Activated CD8-positive, alpha-beta memory T cell treated with anti-CD3 and anti-CD28 coated beads, Interleukin-2, amount 50 U/mL, for 48 hours (primary cell): ENCODE measurements around the gene ADAMTS7.
"Not testable (repeated sequence)": the region's sequence is repeated elsewhere in the genome, so short reads cannot be mapped to it uniquely, and the experiment has no call there.

Experiments
- DNase-seq: peaks from one replicate; pipeline ENCODE4 v3.0.0-alpha.2; 2020

The ADAMTS7 gene

DNA sequence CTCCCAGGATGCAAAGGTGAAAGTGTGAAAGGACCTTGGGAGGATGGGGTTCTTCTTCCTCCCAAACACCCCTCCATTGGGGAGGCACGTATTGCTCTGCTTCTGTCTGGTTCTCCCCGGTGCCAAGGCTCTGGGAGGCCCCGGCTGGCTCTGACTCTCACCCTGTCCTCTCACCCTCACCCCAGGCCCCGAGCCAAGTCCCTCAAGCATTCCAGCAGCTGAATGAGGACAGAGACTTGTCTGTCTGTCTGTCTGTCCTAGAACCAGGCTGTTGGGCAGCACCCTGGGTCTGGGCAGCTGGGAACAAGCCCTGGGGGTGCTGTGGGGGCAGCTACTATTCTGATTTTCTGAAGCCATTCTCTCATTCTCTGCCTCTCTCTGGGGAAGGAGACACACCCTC is 29.9 kb downstream of the ADAMTS7 start:
- DNase-seq, result not testable (repeated sequence)

DNA sequence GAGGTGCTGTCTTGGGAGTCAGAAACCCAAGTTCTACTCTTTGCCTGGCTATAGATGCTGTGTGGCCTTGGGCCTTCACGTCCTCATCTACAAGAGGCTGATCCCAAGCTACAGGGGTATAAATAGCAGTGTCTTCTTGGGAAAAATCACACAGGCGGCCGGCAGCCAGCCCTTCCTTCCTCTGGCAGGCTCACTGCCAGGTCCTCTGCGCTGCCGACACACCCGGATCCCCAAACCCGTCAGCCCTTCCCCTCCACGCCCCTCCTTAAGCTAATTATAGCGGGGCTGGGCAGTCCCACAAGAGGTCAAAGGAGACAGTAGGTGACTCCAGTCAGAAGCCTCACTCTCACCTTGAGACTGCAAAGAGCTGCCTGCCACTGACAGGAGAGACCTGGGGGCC is 31.3 kb downstream of the ADAMTS7 start:
- not testable (repeated sequence) for DNase-seq

DNA sequence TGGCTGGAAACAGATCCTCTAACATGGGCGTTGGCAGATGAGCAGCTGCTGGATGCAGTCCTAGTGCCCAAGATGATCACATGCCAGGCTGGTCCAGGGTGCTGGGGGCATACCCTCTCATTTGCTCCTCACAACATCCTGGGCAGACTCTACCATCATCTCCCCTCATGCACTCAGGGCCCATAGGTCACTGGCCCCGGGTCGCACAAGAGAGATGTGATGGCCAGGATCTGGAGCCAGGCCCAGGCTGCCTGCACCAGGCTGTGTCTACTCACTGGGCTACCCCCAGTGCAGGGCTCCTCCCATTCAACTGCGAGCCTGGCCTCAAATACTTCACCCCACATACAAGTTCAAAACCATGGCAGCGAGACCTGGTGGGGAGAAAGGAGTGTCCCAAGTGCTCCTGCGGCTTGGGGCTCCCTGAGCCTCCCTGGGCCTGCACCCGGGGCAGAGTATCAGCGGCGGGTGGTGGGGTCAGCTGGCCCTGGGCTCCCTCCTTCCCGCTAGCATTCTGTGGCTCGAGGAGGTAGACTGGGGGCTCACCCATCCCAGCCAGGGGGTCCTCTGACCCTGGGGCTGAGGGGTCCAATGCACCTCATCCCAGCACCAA is 32.0 kb downstream of the ADAMTS7 start:
- not testable (repeated sequence) for DNase-seq

DNA sequence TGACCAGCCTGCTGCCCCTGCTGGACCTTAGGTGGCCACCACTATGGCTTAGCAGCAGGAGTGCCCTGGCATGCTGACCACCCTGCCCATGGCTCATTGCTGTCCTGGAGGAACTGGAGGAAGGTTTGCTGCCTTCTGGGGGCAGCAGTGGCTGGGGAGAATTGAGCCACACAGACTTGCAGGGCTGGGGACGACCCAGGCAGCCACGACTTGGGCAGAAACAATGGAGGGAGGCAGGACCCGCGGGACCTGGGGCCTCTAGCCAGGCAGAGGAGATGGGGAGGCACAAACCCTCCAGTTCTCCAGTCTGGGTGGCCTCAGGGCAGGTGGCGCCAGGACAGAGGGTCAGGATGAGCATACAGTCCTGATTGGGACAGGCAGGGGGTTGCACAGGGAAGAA is 32.8 kb downstream of the ADAMTS7 start:
- no peak for DNase-seq

DNA sequence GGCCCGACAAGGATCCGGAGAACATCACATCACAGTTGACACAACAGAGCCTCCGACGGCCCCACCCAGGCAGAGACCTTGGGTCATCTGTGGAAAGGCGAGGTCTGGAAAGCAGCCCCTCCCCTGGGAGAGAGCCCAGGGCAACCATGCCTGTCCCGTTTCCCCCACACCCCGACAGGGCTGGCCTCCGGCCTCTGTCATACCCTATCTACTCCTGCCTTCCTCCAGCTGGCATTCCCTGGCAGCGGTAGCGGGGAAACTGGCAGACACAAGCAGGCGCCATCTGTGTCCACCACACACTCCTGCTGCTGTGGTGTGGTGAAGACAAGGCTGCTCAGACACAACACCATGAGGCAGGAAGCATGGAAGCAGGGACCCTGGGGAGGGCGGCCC is 33.3 kb downstream of the ADAMTS7 start:
- not testable (repeated sequence) for DNase-seq

DNA sequence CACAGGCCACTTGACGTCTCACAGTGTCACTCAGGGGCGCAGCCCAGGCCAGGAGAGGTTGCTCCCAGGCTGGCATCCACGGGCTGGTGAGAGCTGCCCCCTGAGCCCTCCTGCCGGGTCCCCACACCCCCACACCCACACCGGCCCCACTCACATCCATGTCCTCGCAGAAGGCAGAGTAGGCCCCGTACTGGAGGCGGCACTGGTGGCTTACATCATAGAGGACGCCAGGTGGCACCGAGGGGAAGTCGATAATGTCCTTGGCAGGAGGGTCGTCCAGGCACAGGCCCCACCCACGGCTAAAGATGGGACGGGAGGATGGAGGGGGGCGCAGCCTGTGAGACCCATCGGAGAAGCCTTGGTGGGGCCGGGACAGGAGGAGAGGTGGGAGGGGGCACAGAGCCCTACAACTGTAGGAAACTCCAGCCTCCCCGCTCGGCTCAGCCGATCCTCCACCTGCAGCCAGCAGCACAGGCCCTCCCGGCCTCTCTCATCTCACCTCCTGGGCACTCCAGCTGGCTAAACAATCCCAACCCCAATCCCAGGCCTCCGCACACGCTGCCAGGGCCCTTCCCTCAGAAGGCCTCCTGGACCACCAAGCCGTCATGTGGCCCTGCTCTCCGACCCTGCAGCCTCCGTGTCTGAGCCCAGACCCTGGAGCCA is 33.8 kb downstream of the ADAMTS7 start:
- DNase-seq, result not testable (repeated sequence)

DNA sequence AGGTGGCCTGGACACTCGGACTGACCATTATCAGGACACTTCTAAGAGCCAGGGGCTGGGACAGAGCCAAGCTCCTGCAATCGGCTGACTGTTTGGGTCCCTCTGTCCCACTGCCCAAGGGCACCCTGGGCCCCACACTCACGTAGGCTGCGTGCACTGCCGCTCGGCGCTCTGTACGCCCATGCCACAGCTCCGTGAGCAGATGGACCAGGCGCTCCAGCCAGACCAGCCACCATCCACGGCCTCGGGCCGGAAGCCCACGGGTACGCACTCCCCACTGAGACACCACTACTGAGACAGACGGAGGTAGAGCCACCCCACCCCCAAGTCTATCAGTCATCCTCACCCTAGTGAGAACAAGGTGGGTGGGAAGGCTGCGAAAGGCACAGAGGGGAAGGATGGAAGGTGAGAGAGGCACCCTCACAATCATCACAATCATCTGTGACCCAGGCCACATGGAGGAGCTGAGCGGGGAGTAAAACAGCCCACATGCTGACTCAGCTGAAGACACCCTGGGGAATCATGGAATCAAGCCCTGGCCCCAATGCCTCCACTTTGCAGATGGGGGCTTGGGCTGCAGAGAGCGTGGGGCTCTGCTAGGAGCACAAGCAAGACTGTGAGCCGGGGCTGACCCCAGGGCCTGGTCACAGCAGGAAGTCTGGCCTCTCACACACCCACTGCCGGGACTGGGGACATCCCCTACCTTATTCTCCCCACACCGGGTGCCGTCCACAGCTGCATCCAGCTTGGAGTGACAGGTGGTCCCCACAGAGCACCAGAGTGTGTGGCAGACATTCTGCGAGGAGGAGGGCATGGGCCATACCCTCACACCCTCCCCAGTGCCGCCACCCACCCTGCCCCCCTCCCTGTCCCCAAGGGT is 35.0 kb downstream of the ADAMTS7 start:
- DNase-seq, result not testable (repeated sequence)

DNA sequence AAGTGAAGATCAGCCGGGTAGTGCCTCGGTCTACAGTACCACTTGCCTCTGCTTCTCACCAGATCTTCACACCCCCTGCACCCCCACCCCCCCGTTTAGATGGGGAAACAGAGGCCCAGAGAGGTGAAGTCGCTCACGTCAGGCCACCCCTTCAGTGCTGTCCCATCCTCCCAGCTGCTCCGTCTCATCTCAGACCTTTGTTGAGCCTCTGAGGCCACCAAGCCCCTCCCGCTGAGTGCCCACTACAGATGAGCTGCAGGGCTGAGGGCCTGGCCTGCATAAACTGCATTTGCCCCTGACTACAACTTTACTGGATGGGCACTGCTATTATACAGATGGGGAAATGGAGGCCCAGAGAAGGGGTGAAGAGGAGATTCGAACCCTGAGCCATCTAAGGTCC is 35.8 kb downstream of the ADAMTS7 start:
- DNase-seq, result no peak

DNA sequence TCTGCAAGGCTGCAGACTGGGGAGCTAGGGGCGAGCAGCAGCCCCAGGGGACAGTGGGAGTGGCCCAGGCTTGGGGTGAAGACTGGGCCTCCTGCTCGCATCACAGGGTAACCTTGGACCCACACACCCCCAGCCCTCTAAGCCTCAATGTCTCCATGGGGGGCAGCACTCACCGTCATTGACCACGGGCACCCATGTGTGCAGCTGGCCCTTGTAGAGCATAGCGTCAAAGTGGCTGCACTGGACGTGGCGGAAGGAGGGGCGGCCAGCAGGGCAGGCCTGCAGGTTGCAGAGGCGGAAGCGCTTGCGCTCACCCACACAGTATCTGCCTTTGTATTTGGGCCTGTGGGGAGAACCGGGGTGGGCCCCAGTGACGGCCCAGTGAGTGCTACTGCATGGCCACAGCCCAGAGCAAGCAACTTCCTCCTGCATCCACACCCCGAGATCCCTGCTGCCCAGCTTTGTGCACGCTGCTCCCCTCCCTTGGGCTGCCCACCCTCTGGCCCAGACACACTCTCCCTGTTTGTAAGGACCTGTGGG is 36.7 kb downstream of the ADAMTS7 start:
- not testable (repeated sequence) for DNase-seq

DNA sequence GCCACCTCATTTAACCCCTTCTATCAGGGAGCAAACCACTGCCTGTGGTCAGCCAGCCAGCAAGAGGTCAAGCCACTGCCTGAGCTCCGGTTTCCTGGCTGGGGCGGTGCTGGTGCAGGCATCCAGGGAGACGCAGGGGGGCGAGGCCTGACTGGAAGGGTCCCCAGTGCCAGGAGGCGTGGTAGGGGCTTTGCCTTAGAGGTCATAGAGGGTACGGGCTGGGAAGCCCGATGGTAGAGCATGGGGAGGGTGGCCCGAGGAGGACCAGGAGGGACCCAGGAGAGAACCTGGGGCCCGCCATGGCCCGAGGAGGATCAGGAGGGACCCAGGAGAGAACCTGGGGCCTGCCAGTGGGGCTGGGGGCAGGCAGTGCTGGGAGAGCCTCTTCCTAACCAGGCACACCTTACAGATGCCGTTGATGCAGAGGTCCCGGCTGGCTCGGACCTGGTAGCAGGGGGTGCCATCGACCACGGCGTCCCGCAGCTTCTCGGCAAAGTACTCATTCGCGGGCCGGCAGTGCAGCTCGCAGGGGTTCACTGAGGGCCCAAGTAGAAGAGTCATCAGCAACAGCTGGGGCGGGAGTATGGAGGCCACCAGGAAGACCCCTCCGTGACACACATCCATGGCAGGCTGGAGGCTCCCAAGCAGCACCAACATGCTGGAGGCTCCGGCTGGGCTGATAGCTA is 37.4 kb downstream of the ADAMTS7 start:
- DNase-seq, result not testable (repeated sequence)

DNA sequence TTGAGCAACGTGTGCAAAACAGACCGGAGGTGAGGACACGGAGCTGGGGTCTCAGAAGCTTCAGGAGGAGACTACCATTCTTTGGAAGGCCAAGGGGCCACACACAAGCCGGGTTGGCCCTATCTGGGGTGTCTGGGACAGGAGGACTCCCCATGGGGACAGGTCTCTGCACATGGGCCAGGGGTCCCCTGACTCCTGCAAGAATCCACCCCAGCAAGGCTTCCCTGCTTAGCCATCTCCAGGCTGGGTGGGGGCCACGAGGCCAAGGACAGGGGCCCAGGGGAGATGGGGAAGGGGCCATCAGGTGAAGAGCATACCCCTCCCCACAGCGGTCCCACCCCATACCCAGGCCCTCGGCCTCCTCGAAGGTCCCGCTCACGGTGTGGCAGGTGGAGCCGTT is 38.5 kb downstream of the ADAMTS7 start:
- no peak for DNase-seq

DNA sequence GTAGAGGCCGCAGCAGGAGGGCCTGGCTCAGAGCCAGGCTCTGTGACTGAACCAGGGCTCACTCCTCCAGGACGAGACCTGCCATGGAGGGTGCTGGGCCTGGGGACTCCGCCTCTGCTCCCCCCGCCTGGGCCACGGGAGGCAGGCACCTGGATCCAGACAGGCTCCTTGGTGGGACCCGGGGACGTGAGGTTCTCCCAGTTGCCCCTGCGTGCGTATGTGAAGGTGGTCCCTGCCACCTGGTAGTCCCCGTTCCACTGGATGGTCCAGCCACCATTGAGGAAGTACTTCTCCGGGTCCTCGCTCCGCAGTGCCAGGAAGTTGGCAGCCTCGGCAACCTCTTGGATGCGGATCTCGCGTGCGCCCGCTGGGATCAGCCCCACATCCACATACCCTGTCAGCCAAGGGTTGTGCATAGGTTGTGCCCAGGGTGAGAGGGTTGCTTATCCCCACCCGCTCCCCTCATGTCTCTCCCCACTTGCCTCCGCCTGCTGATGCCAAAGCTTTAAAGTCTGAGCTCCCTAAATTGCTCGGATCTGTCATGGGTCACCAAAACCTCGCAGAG is 39.7 kb downstream of the ADAMTS7 start:
- DNase-seq, result not testable (repeated sequence)

DNA sequence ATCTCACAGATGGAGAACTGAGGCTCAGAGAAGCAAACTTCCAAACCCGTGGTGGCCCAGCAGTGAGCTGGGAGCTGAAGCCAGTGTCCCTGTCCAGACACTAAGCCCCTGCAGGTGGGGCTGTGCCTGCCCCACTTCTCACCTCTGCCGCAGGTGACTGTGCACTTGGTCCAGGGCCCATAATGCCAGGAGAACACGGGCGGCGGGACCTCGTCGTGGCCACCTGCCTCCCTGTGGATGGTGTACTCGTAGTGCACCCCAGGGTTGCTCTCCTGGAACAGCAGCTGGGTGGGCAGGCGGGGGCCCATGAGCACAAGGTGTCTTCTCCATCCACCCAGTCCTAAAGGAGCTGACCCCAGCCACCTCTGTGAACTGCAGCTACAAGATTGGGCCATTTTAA is 40.2 kb downstream of the ADAMTS7 start:
- DNase-seq, result not testable (repeated sequence)

DNA sequence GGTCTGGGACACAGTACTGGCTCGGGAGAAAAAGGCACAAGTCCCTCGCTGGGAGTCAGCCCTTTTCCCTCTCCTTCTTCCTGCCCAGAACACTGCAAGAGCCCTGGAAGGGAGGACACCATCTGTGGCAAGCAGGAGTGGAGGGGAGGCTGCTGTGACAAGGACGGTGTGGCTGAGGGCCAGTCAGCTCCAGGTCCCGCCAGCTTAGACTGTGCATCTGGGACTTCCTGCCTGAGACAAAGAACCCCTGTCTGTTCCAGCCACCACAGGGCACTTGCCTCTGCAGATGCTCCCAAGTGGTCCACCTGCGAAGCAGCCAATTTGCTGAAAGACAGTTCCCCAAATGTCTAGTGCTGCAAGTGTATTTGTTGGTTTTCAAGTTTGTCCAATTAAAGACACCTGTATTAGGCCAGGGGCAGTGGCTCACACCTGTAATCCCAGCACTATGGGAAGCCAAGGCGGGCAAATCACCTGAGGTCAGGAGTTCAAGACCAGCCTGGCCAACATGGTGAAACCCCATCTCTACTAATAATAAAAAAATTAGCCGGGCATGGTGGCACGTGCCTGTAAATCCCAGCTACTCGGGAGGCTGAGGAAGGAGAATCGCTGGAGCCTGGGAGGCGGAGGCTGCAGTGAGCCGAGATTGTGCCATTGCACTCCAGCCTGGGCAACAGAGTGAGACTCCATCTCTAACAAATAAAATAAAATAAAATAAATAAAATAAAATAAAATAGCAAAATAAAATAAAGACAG is 41.6 kb downstream of the ADAMTS7 start:
- not testable (repeated sequence) for DNase-seq

DNA sequence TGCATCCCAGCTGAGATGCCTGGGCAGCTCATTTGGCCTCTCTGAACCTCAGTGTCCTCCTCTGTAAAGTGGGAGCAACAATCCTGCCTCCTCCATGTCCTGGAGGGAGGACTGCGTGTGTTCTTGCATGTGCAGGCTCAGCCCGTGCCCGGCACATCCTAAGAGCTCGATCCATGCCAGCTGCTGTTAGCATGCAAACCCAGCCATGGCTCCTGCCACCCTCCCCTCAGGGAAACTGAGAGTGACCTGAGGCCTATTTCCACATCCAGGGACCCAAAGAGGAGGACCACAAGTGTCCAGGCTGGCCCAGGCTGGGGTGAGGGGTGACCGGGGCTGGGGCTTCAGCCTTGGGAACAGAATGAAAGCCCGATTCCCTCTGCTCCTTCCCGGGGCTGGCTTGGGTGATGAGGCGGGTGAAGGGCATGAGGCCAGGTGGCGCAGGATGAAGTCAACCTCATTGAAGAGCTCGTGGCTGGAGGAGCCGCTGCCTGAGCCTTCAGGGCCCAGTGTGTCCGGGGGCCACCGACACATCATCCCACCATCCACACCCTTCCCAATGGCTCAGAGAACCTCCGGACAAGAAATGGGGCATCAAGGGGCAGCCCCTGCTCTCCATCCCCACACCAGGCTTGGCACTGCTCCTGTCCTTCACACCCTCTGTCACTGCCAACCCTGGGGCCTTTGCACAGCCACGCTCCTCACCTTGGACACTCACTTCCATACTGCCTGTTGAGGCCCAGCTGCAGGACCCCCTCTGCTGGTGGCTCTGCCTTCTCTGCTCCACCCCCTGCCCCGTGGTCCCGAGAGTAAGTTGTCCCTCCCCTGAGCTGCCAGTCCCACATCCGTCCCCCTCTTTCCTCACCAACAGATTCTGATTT is 42.5 kb downstream of the ADAMTS7 start:
- DNase-seq, result no peak

DNA sequence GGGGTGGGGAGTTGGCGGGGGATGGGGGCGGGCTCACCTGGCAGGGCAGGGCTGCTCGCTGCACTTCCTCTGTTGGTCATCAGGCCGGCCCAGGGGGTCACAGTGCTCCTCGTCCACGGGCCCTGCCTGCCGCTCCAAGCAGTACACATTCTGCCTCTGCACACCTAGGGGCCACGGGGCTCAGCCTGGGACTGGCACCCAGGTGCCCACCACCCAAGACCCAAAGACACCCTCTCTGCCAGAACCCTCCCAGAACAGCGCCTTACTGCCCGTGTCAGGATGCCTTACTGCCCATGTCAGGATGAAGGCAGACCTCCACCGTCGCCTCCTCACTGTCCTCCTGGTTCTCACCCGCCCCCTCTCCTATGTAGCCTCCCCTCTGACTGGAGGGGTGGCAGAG is 43.2 kb downstream of the ADAMTS7 start:
- no peak for DNase-seq

DNA sequence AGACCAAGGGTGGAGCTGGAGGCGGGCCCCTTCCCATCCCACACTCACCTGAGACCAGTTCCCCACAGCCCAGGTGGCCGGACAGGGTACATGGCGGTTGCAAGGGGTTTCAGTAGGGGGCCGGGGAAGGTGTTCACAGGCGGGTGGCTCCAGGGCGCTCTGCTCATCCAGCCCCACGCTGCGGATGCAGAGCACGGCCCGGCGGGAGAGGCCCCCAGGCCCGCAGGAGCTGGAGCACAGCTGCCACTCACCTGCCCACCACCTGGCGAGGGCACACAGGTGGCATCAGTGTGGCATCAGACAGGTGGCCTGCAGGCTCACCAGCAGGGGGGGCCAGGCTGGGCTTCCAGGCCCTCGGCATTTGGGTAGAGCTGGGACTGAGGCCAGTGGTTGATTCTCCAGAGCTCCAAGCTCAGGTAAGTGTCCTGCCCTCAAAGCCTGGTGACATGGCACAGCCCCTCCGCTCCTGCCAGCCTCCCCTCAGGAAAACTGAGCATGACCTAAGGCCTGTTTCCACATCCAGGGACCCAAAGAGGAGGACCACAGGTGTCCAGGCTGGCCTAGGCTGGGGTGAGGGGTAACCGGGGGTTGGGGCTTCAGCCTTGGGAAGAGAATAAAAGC is 43.8 kb downstream of the ADAMTS7 start:
- no peak for DNase-seq

DNA sequence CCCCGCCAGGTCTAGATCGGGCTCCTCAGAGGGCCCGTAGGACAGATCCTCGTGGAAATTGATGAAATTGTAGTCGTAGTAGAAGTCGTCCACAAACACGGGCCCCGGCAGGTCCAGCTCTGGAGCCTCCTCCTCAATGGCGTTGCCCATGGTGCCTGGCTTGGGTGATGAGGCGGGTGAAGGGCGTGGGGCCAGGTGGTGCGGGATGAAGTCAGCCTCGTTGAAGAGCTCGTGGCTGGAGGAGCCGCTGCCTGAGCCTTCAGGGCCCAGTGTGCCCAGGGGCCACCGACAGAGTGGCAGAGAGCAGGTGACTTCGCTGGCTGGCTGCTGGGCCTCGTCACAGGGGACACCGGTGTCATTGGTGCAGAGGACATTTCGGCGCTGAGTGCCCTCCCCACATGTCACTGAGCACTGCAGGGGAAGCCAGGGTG is 44.6 kb downstream of the ADAMTS7 start:
- DNase-seq, result not testable (repeated sequence)

DNA sequence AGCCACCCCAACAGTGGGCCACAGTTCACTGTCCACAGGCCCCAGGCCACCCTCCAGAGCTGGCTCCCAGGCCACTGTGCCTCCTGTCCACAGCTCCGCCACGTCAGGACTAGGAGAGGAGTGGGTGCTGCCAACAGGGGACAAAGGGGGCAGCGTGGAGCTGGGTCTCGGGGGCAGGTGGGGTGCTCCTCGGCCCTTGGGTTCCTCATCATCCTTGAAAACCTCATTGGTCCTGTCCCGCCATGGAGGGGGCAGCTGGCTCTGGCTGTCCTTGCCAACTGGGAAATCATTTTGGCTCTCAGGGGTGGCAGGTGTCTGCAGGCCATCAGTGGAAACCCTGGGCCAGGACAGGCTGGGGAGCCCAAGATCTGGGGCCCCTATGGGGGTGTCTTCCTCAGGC is 45.2 kb downstream of the ADAMTS7 start:
- no peak for DNase-seq

DNA sequence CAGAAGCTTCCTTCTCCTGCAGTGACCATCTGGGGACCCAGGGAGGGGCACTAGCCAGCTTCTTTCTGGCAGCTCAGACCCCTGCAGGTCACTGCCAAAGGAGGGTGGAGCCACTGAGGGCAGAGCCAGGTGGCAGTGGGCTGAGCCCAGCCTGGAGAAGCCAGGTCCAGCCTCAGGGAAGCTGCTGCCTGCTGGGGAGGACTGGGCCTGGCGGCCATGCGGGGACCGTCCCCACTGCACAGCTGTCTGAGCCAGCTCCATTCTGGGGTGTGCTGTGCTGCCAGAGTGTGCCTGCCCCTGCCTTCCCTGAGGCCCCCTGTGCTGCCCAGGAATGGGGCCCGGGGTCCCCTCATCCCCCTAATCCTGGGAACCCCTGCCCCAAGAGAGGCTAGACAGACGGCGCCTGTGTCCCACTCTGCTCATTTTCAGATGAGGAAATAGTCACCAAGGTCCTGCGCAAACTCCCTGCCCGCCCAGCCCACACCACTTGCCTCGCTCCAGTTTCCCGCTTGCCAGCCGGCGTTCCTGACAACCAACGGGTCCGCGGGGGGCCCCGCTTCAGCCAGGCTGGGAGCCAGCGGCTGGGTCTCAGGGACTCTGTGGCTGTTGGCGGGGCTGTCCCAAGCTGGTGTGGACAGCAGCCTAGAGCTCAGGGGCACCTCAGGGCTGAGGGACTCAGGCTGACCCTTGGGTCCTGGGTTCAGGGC is 46.0 kb downstream of the ADAMTS7 start:
- peak; percentile 48 for DNase-seq
